ENCODE data around the gene ITK.

- TF ChIP-seq SREBF2 (IDR thresholded peaks at IDR 0.05): no peak
- no peak for TF ChIP-seq ESRRA (IDR thresholded peaks at IDR 0.05; ENCODE audit: borderline replicate concordance, low read length)
- no peak for TF ChIP-seq PBX3 (IDR thresholded peaks at IDR 0.05)
- TF ChIP-seq MAFK (IDR thresholded peaks at IDR 0.05; ENCODE audit: partially characterized antibody): no peak
- TF ChIP-seq, protein P1, sequence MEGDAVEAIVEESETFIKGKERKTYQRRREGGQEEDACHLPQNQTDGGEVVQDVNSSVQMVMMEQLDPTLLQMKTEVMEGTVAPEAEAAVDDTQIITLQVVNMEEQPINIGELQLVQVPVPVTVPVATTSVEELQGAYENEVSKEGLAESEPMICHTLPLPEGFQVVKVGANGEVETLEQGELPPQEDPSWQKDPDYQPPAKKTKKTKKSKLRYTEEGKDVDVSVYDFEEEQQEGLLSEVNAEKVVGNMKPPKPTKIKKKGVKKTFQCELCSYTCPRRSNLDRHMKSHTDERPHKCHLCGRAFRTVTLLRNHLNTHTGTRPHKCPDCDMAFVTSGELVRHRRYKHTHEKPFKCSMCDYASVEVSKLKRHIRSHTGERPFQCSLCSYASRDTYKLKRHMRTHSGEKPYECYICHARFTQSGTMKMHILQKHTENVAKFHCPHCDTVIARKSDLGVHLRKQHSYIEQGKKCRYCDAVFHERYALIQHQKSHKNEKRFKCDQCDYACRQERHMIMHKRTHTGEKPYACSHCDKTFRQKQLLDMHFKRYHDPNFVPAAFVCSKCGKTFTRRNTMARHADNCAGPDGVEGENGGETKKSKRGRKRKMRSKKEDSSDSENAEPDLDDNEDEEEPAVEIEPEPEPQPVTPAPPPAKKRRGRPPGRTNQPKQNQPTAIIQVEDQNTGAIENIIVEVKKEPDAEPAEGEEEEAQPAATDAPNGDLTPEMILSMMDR (IDR thresholded peaks at IDR 0.05): no peak
- TF ChIP-seq EP300 (IDR thresholded peaks at IDR 0.05): no peak
- no peak for TF ChIP-seq JUN (IDR thresholded peaks at IDR 0.05)
Observed at GRCh38 chr5:157285310-157286035, 104.8 kb downstream of the ITK start.

All from A549 (cell line).